ENCODE measurements around the gene SH2B2.

Gene SH2B2

GRCh38 chr7:102273749-102274712 lies 12.6 kb upstream of the SH2B2 start:
- no peak for TF ChIP-seq CTCF (IDR thresholded peaks at IDR 0.05; ENCODE audit: insufficient read depth, missing control alignments)

GRCh38 chr7:102275123-102275703 lies 11.5 kb upstream of the SH2B2 start:
- no peak for TF ChIP-seq CTCF (IDR thresholded peaks at IDR 0.05; ENCODE audit: insufficient read depth, missing control alignments)
- FAIRE-seq (no peak), DNase-seq (ENCODE audit: insufficient read length, low spot score) (no peak)

More at GRCh38 chr7:102273749-102274712, 12.6 kb upstream of the SH2B2 start:
- DNase-seq (ENCODE audit: insufficient read length, low spot score) (no peak), FAIRE-seq (no peak)

GRCh38 chr7:102277901-102278300 lies 8.8 kb upstream of the SH2B2 start:
- DNase-seq (ENCODE audit: insufficient read length, low spot score): no peak
- no peak for FAIRE-seq
- no peak for TF ChIP-seq CTCF (IDR thresholded peaks at IDR 0.05; ENCODE audit: insufficient read depth, missing control alignments)

- peak; percentile 78 for TF ChIP-seq CTCF (IDR thresholded peaks at IDR 0.05; ENCODE audit: insufficient read depth, missing control alignments)
- FAIRE-seq (no peak), DNase-seq (ENCODE audit: insufficient read length, low spot score) (peak; percentile 90)
Measured at GRCh38 chr7:102279537-102280400, 6.9 kb upstream of the SH2B2 start.

- DNase-seq (ENCODE audit: insufficient read length, low spot score) (no peak), FAIRE-seq (no peak)
- no peak for TF ChIP-seq CTCF (IDR thresholded peaks at IDR 0.05; ENCODE audit: insufficient read depth, missing control alignments)
Measured at GRCh38 chr7:102280521-102280920, 6.1 kb upstream of the SH2B2 start.

GRCh38 chr7:102281785-102282184 lies 4.9 kb upstream of the SH2B2 start:
- FAIRE-seq: no peak
- TF ChIP-seq CTCF (IDR thresholded peaks at IDR 0.05; ENCODE audit: insufficient read depth, missing control alignments): no peak
- DNase-seq (ENCODE audit: insufficient read length, low spot score): no peak
